Epithelial cell of proximal tubule (primary cell): ENCODE results near the gene SAMD4A. TPM values are rescaled to one million over a fixed set of nuclear protein-coding genes. Genes with fewer than 3 reads are reported as not detected.

Experiments used
- DNase-seq: peaks from one replicate; pipeline ENCODE4 v3.0.0-alpha.2; 2011; ENCODE audit warnings: low read depth
- H3K4me3 ChIP-seq: 2 replicates; pipeline ENCODE4 v1.5.1; 2011; ENCODE audit warnings: low read depth, mild to moderate bottlenecking, low read length
- total RNA-seq: library from RNA; depleted of rRNA; stranded (reverse); fragments of >200 nt; gene quantifications from 2 replicates; pipeline ENCODE4 v1.2.3, GENCODE V29; 2015
- TF ChIP-seq, protein P1 (sequence below): conservative IDR thresholded peaks from 2 replicates; pipeline ENCODE4 v1.5.1; 2012; ENCODE audit warnings: low read depth, mild to moderate bottlenecking, low read length

The SAMD4A gene
- total RNA-seq, 1 donor from 2014 or later, result 18.9 TPM

DNA sequence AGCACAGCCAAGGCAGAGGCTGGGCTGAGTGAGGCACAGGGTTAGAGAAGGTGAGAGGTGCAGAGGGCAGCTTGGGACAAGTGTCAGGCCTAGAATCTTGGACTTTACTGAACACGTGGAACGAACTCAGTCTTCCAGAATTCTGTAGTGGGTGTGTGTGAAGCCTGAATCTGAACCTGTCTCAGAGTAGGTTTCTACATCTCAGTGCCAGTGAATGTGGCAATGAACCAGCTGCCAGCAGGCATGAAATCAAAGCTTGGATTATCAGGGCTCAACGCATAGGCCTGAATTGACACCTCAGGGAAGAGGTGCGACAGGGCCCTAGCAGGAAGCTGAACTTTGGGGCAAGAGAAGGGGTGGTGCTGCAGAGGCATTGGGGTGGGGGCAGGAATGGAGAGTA, 104.6 kb downstream of the SAMD4A start:
- DNase-seq, result no peak
- TF ChIP-seq, protein P1, sequence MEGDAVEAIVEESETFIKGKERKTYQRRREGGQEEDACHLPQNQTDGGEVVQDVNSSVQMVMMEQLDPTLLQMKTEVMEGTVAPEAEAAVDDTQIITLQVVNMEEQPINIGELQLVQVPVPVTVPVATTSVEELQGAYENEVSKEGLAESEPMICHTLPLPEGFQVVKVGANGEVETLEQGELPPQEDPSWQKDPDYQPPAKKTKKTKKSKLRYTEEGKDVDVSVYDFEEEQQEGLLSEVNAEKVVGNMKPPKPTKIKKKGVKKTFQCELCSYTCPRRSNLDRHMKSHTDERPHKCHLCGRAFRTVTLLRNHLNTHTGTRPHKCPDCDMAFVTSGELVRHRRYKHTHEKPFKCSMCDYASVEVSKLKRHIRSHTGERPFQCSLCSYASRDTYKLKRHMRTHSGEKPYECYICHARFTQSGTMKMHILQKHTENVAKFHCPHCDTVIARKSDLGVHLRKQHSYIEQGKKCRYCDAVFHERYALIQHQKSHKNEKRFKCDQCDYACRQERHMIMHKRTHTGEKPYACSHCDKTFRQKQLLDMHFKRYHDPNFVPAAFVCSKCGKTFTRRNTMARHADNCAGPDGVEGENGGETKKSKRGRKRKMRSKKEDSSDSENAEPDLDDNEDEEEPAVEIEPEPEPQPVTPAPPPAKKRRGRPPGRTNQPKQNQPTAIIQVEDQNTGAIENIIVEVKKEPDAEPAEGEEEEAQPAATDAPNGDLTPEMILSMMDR, result no peak

DNA sequence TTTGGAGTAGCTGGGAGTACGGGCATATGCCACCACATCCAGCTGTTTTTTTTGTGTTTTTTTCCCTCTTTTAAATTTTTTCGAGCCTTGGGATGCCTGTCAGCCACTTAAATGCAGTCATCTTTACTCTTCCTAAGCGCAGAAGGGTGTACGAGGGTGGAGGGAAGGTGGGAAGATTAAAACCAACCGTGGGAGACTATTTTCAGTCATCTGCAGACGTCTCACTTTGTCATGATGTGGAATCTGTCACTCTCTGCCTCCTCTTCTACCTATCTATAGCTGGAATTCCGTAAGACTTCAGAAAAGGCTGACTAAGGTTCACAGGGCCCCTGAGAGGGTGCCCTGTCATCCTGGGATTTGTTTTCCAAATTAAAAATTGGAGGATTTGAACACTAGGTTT, 105.3 kb downstream of the SAMD4A start:
- no peak overlapping the region for H3K4me3 ChIP-seq
- TF ChIP-seq, protein P1, result no peak
- DNase-seq, result no peak

More for the DNA sequence above, 104.6 kb downstream of the SAMD4A start:
- H3K4me3 ChIP-seq, result no peak overlapping the region

DNA sequence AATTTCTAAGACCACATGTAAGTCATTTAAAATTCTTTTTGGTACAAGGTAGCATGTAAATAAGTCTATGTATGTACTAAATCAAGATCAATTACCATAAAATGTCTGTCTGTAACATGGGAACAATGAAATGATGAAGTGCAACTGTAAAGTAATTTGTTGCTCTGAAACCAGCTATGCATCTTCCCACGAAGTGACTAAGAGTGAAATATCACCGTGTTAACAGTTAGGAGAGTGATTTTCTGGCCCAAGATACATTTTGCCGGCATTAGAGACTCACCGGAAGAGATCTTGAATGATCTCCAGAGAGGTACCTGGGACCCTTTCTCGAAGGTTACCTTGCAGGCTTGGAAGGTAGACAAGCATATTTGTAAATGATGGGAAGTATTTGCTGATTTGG, 105.8 kb downstream of the SAMD4A start:
- no peak for DNase-seq
- TF ChIP-seq, protein P1, result no peak
- no peak overlapping the region for H3K4me3 ChIP-seq

DNA sequence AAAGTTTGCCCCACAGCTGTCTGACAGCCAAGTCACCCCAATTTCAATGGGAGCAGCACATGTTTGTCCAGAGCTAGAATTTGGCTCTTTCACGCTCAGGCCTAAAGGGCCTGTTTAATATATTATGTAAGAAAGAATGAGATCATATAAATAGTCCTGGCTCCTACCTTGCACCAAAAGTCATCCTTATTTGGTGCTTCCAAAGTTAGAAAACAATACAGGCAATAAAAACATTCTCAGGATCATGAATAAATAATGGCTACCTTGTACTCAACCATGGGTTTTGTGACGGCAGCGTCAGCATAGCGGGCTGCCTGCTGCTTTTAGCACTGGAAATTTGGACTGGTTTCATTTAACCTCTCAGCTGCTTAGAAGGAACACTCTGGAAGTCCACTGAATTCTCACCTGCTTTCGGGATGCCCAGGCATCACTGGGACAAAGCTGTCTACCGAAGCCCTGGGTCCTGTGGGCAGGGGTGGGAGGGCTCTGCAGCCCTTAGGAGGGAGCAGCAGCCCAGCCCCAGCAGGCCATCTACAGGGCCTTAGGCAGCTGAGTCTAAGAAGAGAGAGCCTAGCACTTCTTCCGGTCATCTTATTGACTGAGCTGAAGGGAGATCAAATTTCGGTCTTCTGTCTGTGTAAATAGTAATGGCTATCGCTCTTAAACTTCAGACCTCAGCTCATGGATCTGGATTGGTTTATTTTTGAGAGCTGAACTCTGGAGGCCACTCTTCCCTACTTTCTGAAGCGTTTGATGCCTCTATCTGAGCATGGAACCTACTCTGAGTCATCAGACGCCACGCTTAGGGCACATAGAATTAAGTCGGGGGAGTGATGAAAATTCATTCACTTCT, 106.5 kb downstream of the SAMD4A start:
- DNase-seq, result no peak
- no peak overlapping the region for H3K4me3 ChIP-seq
- TF ChIP-seq, protein P1, result no peak

DNA sequence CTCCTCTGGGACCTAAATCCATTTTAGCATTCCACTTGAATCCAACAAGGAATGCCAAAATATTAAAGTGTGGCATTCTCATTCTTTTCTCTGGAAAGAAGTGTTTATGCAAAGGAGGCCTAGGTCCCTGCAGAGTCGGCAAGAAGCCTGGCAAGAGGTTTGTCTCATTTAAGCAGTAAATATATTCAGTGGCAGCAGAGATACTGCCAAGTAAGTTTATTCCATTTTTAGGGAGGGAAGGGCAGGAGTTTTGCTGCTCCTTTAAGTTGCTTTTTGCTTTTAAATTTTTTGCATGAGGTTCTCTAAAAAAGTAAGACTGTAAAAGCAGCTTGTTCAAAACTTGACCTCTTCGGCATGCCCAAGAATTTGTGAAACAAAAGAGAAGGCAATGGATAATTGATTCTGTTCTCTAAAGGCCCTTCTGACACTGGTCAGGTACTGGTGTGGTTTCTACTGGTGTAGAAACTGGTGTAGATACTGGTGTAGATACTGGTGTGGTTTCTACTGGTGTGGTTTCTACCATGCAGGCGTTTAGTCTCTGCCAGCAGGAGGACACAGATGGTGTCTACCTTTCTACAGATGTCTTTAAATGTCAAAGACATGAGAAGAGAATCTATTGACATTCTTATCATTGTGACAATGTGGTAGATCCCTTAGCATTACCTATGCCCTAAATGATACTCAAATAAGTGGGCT, 107.3 kb downstream of the SAMD4A start:
- TF ChIP-seq, protein P1, result no peak
- no peak overlapping the region for H3K4me3 ChIP-seq
- DNase-seq, result no peak

DNA sequence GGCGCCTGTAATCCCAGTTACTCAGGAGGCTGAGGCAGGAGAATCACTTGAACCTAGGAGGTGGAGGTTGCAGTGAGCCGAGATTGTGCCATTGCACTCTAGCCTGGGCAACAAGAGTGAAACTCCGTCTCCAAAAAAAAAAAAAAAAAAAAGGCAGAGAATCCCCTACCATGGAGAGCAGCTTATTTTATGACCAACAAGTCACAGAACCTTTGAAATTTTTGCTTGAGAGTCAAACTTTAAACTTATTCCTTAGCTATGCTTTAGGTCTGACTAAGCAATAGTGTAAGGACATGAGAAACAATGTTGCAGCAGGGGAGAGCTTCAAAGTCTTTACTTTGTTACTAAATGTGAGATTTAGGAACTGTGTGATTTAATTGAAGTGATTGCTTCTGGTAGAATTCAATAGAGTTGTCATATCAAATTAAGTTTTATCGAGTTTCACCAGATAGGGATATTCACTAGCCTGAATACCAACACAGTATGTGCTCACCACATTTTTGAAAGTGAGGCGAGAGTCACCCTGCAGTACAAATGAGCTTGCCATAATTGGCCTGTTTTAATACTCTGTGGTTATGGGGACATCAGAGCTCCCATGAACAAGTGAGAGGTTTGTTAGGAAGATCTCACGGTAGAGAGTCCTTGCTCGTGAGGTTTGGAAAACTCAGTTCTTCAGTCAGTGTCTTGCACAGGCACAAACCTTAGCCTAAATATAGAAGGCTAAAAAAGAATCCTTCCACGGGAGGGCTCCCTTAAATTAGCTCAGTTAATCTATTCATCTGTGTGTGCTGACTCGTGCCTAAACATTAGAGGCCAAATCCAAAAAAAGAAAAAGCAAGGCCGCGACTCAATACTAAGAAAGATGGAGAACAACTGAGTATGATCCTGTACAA, 108.6 kb downstream of the SAMD4A start:
- no peak for DNase-seq
- no peak overlapping the region for H3K4me3 ChIP-seq
- TF ChIP-seq, protein P1, result no peak
